B cell (primary cell): Measurements from ENCODE around the gene DENND5B. TPM values are rescaled to one million over a fixed set of nuclear protein-coding genes. Genes with fewer than 3 reads are reported as not detected.

ENCODE experiments used
- ATAC-seq: fragments of 200-7000 bp; cut with Tn5 transposase; one replicate; pipeline ENCODE4 v1.10.0; 2021; ENCODE audit warnings: low read depth, mild to moderate bottlenecking, moderate number of reproducible peaks, moderate library complexity
- CTCF ChIA-PET: fragments of 350-600 bp; sonication (Branson Sonifier 250); formaldehyde crosslinking; loops from one replicate; lab custom pipeline; 2021; ENCODE audit warnings: antibody characterized with exemption, inconsistent platforms; lab: Charles Lee
- POLR2A ChIA-PET: fragments of 350-600 bp; sonication (Branson Sonifier 250); formaldehyde crosslinking; loops from one replicate; lab custom pipeline; 2021; ENCODE audit warnings: antibody characterized with exemption; lab: Charles Lee
- DNase-seq: peaks from one replicate; pipeline ENCODE4 v3.0.0; 2013
- H2AFZ ChIP-seq: 2 replicates; pipeline ENCODE4 v1.6.1; 2012; ENCODE audit warnings: mild to moderate bottlenecking, low read depth, low read length; ENCODE audit not compliant: insufficient read depth, poor library complexity, severe bottlenecking
- H3K27ac ChIP-seq, 2 donors: 1 replicate in 1 of 2; 2 replicates in 1 of 2; pipeline ENCODE4 v1.5.1; 2012 to 2013; ENCODE audit warnings: low read length in 2 of 2, mild to moderate bottlenecking in 2 of 2, moderate library complexity in 1 of 2
- H3K27me3 ChIP-seq, 4 experiments: fragments of 200-600 bp in 1 of 4; sonication (generic) in 1 of 4; replicated peaks in 1 of 4; 1 replicate in 2 of 4; 2 replicates in 2 of 4; pipeline versions ENCODE4 v1.6.1 to v1.7.0; 2013 to 2016; ENCODE audit warnings: low read length in 3 of 4, mild to moderate bottlenecking in 2 of 4, mixed read lengths in 1 of 4, moderate library complexity in 1 of 4; ENCODE audit not compliant: insufficient read depth in 4 of 4, control insufficient read depth in 3 of 4; ENCODE audit errors: control extremely low read depth in 1 of 4
- H3K36me3 ChIP-seq, 2 experiments: replicated peaks in 1 of 2; 1 replicate in 1 of 2; 2 replicates in 1 of 2; pipeline versions ENCODE4 v1.6.1 to v1.7.1; 2013; ENCODE audit warnings: low read length in 1 of 2; ENCODE audit not compliant: insufficient read depth in 2 of 2, control insufficient read depth in 1 of 2; ENCODE audit errors: control extremely low read depth in 1 of 2, extremely low read depth in 1 of 2
- H3K4me1 ChIP-seq, 2 donors: fragments of 200-600 bp in 1 of 2; sonication (generic) in 1 of 2; 1 replicate in 1 of 2; 2 replicates in 1 of 2; pipeline versions ENCODE4 v1.5.1 to v1.6.1; 2013 to 2017; ENCODE audit warnings: low read length in 2 of 2; ENCODE audit not compliant: control insufficient read depth in 2 of 2, insufficient read depth in 2 of 2
- H3K4me2 ChIP-seq: replicated peaks from 2 replicates; pipeline ENCODE3; 2012; ENCODE audit warnings: mild to moderate bottlenecking, low read depth, low read length; ENCODE audit not compliant: poor library complexity, severe bottlenecking
- H3K4me3 ChIP-seq, 5 experiments: fragments of 200-600 bp in 1 of 5; sonication (generic) in 1 of 5; 1 replicate in 3 of 5; 2 replicates in 2 of 5; pipeline versions ENCODE4 v1.5.1 to v1.7.0; 2011 to 2016; ENCODE audit warnings: low read length in 4 of 5, mild to moderate bottlenecking in 4 of 5, low read depth in 2 of 5, control low read depth in 1 of 5, moderate library complexity in 1 of 5; ENCODE audit not compliant: insufficient read depth in 1 of 5; ENCODE audit errors: control extremely low read depth in 1 of 5, extremely low read depth in 1 of 5
- H3K79me2 ChIP-seq: fragments of 200-600 bp; sonication (generic); one replicate; pipeline ENCODE4 v1.6.0; 2016; ENCODE audit warnings: low read length; ENCODE audit not compliant: control insufficient read depth, insufficient read depth
- H3K9ac ChIP-seq: fragments of 200-600 bp; sonication (generic); 2 replicates; pipeline ENCODE4 v1.6.1; 2017; ENCODE audit warnings: mild to moderate bottlenecking, low read length, moderate library complexity
- H3K9me3 ChIP-seq, 3 donors: one replicate each; pipeline versions ENCODE4 v1.6.1 to v1.7.1; 2013; ENCODE audit warnings: low read length in 2 of 3; ENCODE audit not compliant: control insufficient read depth in 2 of 3, insufficient read depth in 1 of 3; ENCODE audit errors: control extremely low read depth in 1 of 3
- H4K20me1 ChIP-seq: 2 replicates; pipeline ENCODE4 v1.6.0; 2012; ENCODE audit warnings: mild to moderate bottlenecking, low read length; ENCODE audit not compliant: insufficient read depth, control insufficient read depth, poor library complexity, severe bottlenecking
- H3K27ac Mint-ChIP-seq: one replicate; pipeline ENCODE4 v1.8.0; 2021; ENCODE audit warnings: mixed read lengths
- H3K27me3 Mint-ChIP-seq: one replicate; pipeline ENCODE4 v1.8.0; 2021; ENCODE audit warnings: mixed read lengths
- H3K4me1 Mint-ChIP-seq: one replicate; pipeline ENCODE4 v1.8.0; 2021; ENCODE audit warnings: mixed read lengths
- H3K4me3 Mint-ChIP-seq: one replicate; pipeline ENCODE4 v1.8.0; 2021; ENCODE audit warnings: mixed read lengths
- H3K9me3 Mint-ChIP-seq: one replicate; pipeline ENCODE4 v1.8.0; 2022; ENCODE audit warnings: mixed read lengths; ENCODE audit not compliant: insufficient read depth
- EZH2 ChIP-seq: IDR thresholded peaks from 2 replicates; pipeline ENCODE4 v1.6.1; 2012; ENCODE audit warnings: borderline replicate concordance, low read depth, mild to moderate bottlenecking, moderate library complexity, low read length; ENCODE audit not compliant: insufficient read depth, poor library complexity, severe bottlenecking
- WGBS: methylation state at CpG from one replicate; pipeline ENCODE4 v1.1.5; 2013; ENCODE audit warnings: missing lambda C conversion rate; ENCODE audit not compliant: insufficient coverage; 5-methylcytosine and 5-hydroxymethylcytosine counted together
- intact Hi-C: fragments of 100-400 bp; cut with micrococcal nuclease; formaldehyde crosslinking; loops from one replicate; pipeline ENCODE4 v1.10.0; 2022
- polyA plus RNA-seq: library from polyadenylated mRNA; depleted of rRNA; stranded (reverse); fragments of >200 nt; gene quantifications from 2 replicates; pipeline ENCODE4 v1.2.3, GENCODE V29; 2012
- total RNA-seq, 2 donors: library from RNA; stranded (reverse); fragments of 120-200 nt in 1 of 2; gene quantifications; 1 replicate in 1 of 2; 2 replicates in 1 of 2; pipeline versions ENCODE4 v1.2.3 to v1.2.4, GENCODE V29; 2013 to 2022
- TF ChIP-seq, protein P1 (sequence below): fragments of 200-600 bp; IDR thresholded peaks from one replicate; pipeline ENCODE4 v1.8.0; 2022; ENCODE audit warnings: antibody characterized with exemption, mild to moderate bottlenecking

DENND5B gene
- total and polyA plus RNA-seq, 2 donors (not counting 1 experiment from before 2014, with no cell fraction given): 18.7 to 55.3 TPM

DNA sequence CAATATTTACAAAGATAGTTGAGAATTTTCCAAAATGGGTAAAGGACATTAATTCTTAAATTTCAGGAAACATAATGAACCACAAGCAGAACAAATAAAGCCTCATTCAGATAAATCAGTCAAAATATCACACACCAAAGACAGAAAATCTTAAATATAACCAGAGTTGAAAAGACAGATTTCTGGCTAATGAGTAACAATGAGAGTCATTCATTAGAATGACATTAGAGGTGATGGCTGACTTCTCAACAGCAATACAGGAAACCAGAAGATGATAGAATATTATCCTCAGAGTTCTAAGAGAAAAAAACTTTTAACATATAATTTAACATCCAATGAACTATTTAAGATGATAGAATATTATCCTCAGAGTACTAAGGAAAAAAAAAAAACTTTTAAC lies 124.2 kb downstream of the DENND5B start:
- TF ChIP-seq, protein P1, sequence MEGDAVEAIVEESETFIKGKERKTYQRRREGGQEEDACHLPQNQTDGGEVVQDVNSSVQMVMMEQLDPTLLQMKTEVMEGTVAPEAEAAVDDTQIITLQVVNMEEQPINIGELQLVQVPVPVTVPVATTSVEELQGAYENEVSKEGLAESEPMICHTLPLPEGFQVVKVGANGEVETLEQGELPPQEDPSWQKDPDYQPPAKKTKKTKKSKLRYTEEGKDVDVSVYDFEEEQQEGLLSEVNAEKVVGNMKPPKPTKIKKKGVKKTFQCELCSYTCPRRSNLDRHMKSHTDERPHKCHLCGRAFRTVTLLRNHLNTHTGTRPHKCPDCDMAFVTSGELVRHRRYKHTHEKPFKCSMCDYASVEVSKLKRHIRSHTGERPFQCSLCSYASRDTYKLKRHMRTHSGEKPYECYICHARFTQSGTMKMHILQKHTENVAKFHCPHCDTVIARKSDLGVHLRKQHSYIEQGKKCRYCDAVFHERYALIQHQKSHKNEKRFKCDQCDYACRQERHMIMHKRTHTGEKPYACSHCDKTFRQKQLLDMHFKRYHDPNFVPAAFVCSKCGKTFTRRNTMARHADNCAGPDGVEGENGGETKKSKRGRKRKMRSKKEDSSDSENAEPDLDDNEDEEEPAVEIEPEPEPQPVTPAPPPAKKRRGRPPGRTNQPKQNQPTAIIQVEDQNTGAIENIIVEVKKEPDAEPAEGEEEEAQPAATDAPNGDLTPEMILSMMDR: no peak
- no peak for TF ChIP-seq EZH2
- no peak overlapping the region for H2AFZ ChIP-seq
- DNase-seq: no peak
- POLR2A ChIA-PET: interaction anchor here (0.7 kb wide), 1 partner anchor 11 kb away, joined by 3 read pairs; no protein-coding TSS in a partner anchor
- no peak overlapping the region for H3K4me3 ChIP-seq
- no peaks in the 10 kb centered on the region for H3K9me3 Mint-ChIP-seq
- no peaks in the 10 kb centered on the region for H3K27me3 Mint-ChIP-seq
- H3K4me3 Mint-ChIP-seq: no peak overlapping the region
- H3K4me2 ChIP-seq: no peak overlapping the region
- H3K27ac ChIP-seq: no peak overlapping the region
- H3K27me3 ChIP-seq: no peaks in the 10 kb centered on the region
- H3K4me1 ChIP-seq: no peaks in the 10 kb centered on the region
- H3K4me1 Mint-ChIP-seq: peaks cover 1% of the 10 kb centered on the region
- H3K27ac Mint-ChIP-seq: no peak overlapping the region
- no peaks in the 10 kb centered on the region for H4K20me1 ChIP-seq
- intact Hi-C loops: no loop called here
- H3K36me3 ChIP-seq: peaks cover 0 to 6% of the 10 kb centered on the region in 2 experiments
- no peak overlapping the region for H3K9ac ChIP-seq
- CTCF ChIA-PET: no interaction called here
- no peak for ATAC-seq
- H3K79me2 ChIP-seq: peaks cover 21% of the 10 kb centered on the region
- H3K9me3 ChIP-seq: peaks cover 0 to 3% (median 0%) of the 10 kb centered on the region in 3 donors

DNA sequence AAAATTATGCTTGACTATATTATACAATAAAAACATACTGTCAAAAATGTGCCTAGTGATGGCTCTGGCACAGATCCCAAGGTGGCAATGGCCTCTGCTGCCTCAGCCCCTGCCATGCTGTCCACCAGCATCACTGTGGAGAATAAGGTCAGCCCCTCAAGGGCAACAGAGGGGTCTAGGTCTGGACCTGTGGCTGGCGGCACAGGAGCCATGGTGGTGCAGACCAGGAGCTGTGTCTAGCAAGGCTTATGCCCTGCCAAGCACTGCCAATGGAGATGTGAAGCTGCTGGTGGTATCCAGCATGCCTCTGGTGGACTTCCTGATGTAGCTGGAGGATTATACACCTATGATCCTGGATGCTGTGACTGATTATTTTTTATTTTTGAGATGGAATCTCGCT lies 125.9 kb downstream of the DENND5B start:
- Histone ChIP-seq H3K27ac (no peak overlapping the region), H3K9me3 (peaks cover 0 to 1% (median 0%) of the 10 kb centered on the region in 3 donors), H3K9ac (no peak overlapping the region), H3K27me3 (no peaks in the 10 kb centered on the region), H3K4me2 (no peak overlapping the region), H3K36me3 (peaks cover 0 to 5% of the 10 kb centered on the region in 2 experiments), H4K20me1 (no peaks in the 10 kb centered on the region), H3K4me3 (no peak overlapping the region), H3K4me1 (no peaks in the 10 kb centered on the region), H3K79me2 (peaks cover 15% of the 10 kb centered on the region), H2AFZ (no peak overlapping the region)
- TF ChIP-seq EZH2: no peak
- TF ChIP-seq, protein P1: no peak
- ChIA-PET CTCF (no interaction called here), POLR2A (no interaction called here)
- Mint-ChIP-seq H3K4me3 (no peak overlapping the region), H3K9me3 (no peaks in the 10 kb centered on the region), H3K27ac (no peak overlapping the region), H3K4me1 (peaks cover 1% of the 10 kb centered on the region), H3K27me3 (no peaks in the 10 kb centered on the region)
- ATAC-seq (no peak), DNase-seq (no peak)
- intact Hi-C loops: no loop called here
- WGBS: 100% methylated on average over 2 of the region's 2 CpGs
